ENCODE results near the gene DNASE1L3. TPM values are rescaled to one million over a fixed set of nuclear protein-coding genes. Genes with fewer than 3 reads are reported as not detected.

Gene DNASE1L3
- total and polyA plus RNA-seq, 2 of the 4 experiments (the other 2 are of a cell fraction), result not detected

DNA sequence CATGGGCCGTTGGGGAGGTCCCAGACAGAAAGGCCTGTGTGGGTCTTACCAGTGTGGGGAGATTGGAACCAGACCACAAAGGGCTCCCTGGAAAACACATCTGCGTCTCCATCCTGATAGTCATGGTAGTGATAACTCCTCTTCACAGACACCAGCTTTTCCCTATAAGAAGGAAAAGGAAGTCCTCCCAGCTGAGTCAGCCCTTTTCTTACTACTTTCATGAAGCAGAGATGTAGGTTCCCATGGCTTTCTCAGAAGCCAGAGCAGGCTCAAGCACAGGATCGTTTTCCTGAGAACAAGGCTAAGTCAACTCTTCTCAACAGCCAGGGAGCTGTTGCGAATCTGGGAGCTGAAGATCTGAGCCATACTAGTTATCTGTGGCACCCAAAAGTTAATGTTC, 6.1 kb downstream of the DNASE1L3 start:
- Histone ChIP-seq H3K4me3 (ENCODE audit: insufficient read depth, low read depth, low read length) (no peak overlapping the region), H4K20me1 (ENCODE audit: insufficient read depth, low read length) (no peaks in the 10 kb centered on the region), H2AFZ (replicated peaks; ENCODE audit: low read length, poor library complexity) (no peak overlapping the region), H3K27ac (ENCODE audit: insufficient read depth, low read length) (no peak overlapping the region), H4K91ac (ENCODE audit: insufficient read depth, low read depth, low read length) (no peak overlapping the region), H3K14ac (replicated peaks; ENCODE audit: low read depth, low read length) (no peak overlapping the region), H3K9me3 (ENCODE audit: control insufficient read depth, insufficient read depth, low read length) (peaks cover 2% of the 10 kb centered on the region; the same call in 1 of the 2 replicates), H2BK5ac (ENCODE audit: low read depth, low read length, poor library complexity, severe bottlenecking) (no peak overlapping the region), H3K4me1 (ENCODE audit: control insufficient read depth, insufficient read depth, low read length) (peaks cover 3% of the 10 kb centered on the region), H2BK15ac (ENCODE audit: low read depth, low read length) (no peak overlapping the region), H2AK9ac (replicated peaks; ENCODE audit: low read depth, low read length, poor library complexity) (no peak overlapping the region), H3K27me3 (ENCODE audit: control insufficient read depth, insufficient read depth, low read length) (peaks cover 26% of the 10 kb centered on the region), H3K18ac (ENCODE audit: low read depth, low read length) (no peak overlapping the region), H3K56ac (ENCODE audit: extremely low read depth, insufficient read depth, low read length) (no peak overlapping the region), H3K9me1 (ENCODE audit: insufficient read depth, low read length) (no peaks in the 10 kb centered on the region), H2BK20ac (ENCODE audit: low read depth, low read length) (no peak overlapping the region), H3K4me2 (ENCODE audit: low read depth, low read length) (no peak overlapping the region), H3K9ac (ENCODE audit: low read depth, low read length) (no peak overlapping the region), H3K36me3 (ENCODE audit: control insufficient read depth, insufficient read depth, low read length) (no peaks in the 10 kb centered on the region), H2AK5ac (ENCODE audit: low read depth, low read length) (no peak overlapping the region), H3K23ac (ENCODE audit: low read depth, low read length) (no peak overlapping the region), H3K79me1 (ENCODE audit: low read depth in 1 of 2, low read length in 2 of 2) (no peaks in the 10 kb centered on the region), H4K5ac (ENCODE audit: low read depth, low read length) (no peak overlapping the region), H2BK120ac (ENCODE audit: low read depth, low read length) (no peak overlapping the region), H3K4ac (ENCODE audit: low read depth, low read length) (no peak overlapping the region), H4K8ac (ENCODE audit: low read depth in 2 of 2, low read length in 2 of 2) (no peak overlapping the region)
- no CpG with 5 or more reads among the region's 4 CpGs for WGBS, 2 experiments (ENCODE audit: extremely low coverage in 2 of 2, insufficient read length in 1 of 2)
- no peak for DNase-seq
- TF ChIP-seq BHLHE40 (IDR thresholded peaks at IDR 0.05; ENCODE audit: low read depth, low read length) (no peak), MAFK (IDR thresholded peaks at IDR 0.05; ENCODE audit: low read depth, low read length) (0 out of 2 replicates have a peak, but pooled peaks have one; percentile 17)
- intact Hi-C loops (cut with micrococcal nuclease) (no loop called here), in situ Hi-C loops (cut with MboI; ENCODE audit: low sequenced_read_pairs) (no loop called here), dilution Hi-C loops (cut with HindIII; ENCODE audit: low sequenced_read_pairs, unreplicated experiment) (no loop called here)
- ChIA-PET CTCF (interaction anchor here (1.1 to 1.2 kb wide), 2 partner anchors 12 to 27 kb away, joined by 3 to 4 read pairs; no protein-coding TSS in a partner anchor), POLR2A (ENCODE audit: unreplicated experiment) (no interaction called here)
- BruUV-seq (replicated peaks), result no TSS peak
- ATAC-seq (ENCODE audit: low read depth), result no peak

All from IMR-90 (cell line).